ENCODE results near the gene CACNA1A.

The CACNA1A gene

DNA sequence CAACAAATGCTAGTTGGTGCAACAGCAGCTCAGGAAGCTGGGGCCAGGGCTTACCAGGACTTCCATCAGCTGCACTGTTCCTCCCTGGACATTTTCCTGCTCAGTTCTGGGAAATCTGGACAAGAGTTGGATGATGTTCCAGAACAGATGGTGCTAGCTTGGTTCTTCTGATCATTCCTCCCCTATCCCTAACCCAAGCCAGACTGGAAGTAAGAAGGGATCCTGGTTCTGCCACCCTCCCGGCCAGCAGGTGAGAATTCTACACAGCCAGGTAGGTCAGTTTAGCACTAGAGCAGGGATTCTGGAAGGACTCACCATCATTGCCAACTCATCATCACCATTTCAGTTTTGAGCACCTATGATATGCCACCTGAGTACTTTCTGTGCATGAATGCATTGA lies 30.2 kb downstream of the CACNA1A start:
- TF ChIP-seq Cebpa-rat (IDR thresholded peaks at IDR 0.05): no peak
- Histone ChIP-seq H3K27me3 (no peaks in the 10 kb centered on the region), H3K4me1 (no peaks in the 10 kb centered on the region), H3K27ac (no peak overlapping the region), H3K9ac (no peak overlapping the region), H3K4me2 (no peak overlapping the region), H4K20me1 (no peaks in the 10 kb centered on the region), H3K9me3 (replicated peaks in 1 of 11) (peaks cover 24 to 44% (median 31%) of the 10 kb centered on the region in 11 experiments), H3K36me3 (peaks cover 0 to 5% (median 0%) of the 10 kb centered on the region in 11 experiments; a peak in 2 of 22 replicates), H3K4me3 (no peak overlapping the region)

DNA sequence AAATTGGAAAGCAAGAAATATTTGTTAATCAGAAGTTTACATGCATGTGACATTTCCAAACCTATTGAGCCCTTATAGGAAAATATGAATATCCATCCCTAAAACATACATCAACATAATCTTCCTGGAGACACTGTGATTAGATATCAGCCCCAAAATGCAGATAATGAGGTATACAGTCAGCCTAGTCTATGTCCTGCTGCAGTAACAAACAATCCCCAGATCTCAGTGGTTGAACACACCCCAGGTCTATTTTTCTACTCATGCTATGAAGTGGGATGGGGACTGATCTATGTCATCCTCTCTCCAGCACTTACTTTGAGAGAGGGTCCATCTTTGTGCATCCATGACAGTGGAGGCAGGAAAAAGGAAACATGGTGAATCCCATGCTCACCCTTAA lies 31.2 kb downstream of the CACNA1A start:
- no peak overlapping the region for H3K27ac ChIP-seq
- TF ChIP-seq Cebpa-rat (IDR thresholded peaks at IDR 0.05): no peak

GRCh38 chr19:13466697-13467096 lies 39.6 kb downstream of the CACNA1A start:
- Histone ChIP-seq H3K4me1 (no peaks in the 10 kb centered on the region), H3K27ac (no peak overlapping the region), H3K9ac (no peak overlapping the region), H4K20me1 (peaks cover 0 to 14% (median 0%) of the 10 kb centered on the region in 11 experiments; a peak in 4 of 22 replicates), H3K4me2 (no peak overlapping the region), H3K4me3 (no peak overlapping the region), H3K36me3 (no peaks in the 10 kb centered on the region), H3K27me3 (peaks cover 0 to 7% (median under 1%) of the 10 kb centered on the region in 11 experiments; a peak in 8 of 22 replicates), H3K9me3 (replicated peaks in 1 of 11) (no peaks in the 10 kb centered on the region)
- no peak for TF ChIP-seq Cebpa-rat (IDR thresholded peaks at IDR 0.05)

More for the DNA sequence above, 31.2 kb downstream of the CACNA1A start:
- H3K9ac ChIP-seq: no peak overlapping the region
- H3K9me3 ChIP-seq (replicated peaks in 1 of 11): peaks cover 24 to 44% (median 31%) of the 10 kb centered on the region in 11 experiments
- H3K4me1 ChIP-seq: no peaks in the 10 kb centered on the region
- H4K20me1 ChIP-seq: no peaks in the 10 kb centered on the region
- no peaks in the 10 kb centered on the region for H3K27me3 ChIP-seq
- peaks cover 0 to 5% (median 0%) of the 10 kb centered on the region in 11 experiments; a peak in 2 of 22 replicates for H3K36me3 ChIP-seq
- H3K4me2 ChIP-seq: no peak overlapping the region
- H3K4me3 ChIP-seq: no peak overlapping the region

DNA sequence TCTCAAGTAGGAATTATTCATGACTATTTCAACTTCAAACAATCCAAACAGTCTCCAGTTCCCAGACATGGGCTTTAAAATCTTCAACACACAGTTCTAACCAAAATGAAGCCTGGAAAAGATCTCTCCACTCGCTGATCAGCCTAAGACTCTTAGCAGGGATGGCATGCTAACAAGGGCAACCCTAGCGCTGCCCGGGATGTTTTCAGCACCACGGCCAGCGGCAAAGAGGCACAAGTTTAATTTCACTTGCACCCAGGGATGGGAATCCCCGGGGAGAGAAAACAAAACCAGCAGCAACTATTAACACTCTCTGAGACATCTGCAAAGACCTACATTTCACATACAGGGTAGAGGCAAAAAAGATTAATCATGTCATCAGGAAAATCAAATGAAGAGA lies 43.0 kb downstream of the CACNA1A start:
- no peak overlapping the region for H3K27ac ChIP-seq
- H3K9ac ChIP-seq: no peak overlapping the region
- H3K4me1 ChIP-seq: 0 out of 20 replicates have a peak, but pooled peaks cover 0 to 3% (median 0%) of the 10 kb centered on the region in 10 experiments
- no peaks in the 10 kb centered on the region for H3K9me3 ChIP-seq (replicated peaks in 1 of 11)
- no peak overlapping the region for H3K4me2 ChIP-seq
- H3K36me3 ChIP-seq: no peaks in the 10 kb centered on the region
- no peak for TF ChIP-seq Cebpa-rat (IDR thresholded peaks at IDR 0.05)
- H4K20me1 ChIP-seq: peaks cover 0 to 21% (median 0%) of the 10 kb centered on the region in 11 experiments; a peak in 6 of 22 replicates
- H3K27me3 ChIP-seq: peaks cover 0 to 39% (median 28%) of the 10 kb centered on the region in 11 experiments; a peak in 11 of 22 replicates
- H3K4me3 ChIP-seq: no peak overlapping the region

- no peaks in the 10 kb centered on the region for H3K36me3 ChIP-seq
- no peak overlapping the region for H3K4me2 ChIP-seq
Observed at GRCh38 chr19:13461536-13461935, 44.7 kb downstream of the CACNA1A start.

GRCh38 chr19:13460045-13460444 lies 46.2 kb downstream of the CACNA1A start:
- no peak for TF ChIP-seq Cebpa-rat (IDR thresholded peaks at IDR 0.05)
- Histone ChIP-seq H3K9ac (no peak overlapping the region), H3K36me3 (no peaks in the 10 kb centered on the region), H3K4me3 (no peak overlapping the region), H3K4me1 (0 out of 20 replicates have a peak, but pooled peaks cover 0 to 3% (median 0%) of the 10 kb centered on the region in 10 experiments), H3K9me3 (replicated peaks in 1 of 11) (no peaks in the 10 kb centered on the region), H4K20me1 (peaks cover 0 to 21% (median 0%) of the 10 kb centered on the region in 11 experiments; a peak in 6 of 22 replicates), H3K27ac (no peak overlapping the region), H3K27me3 (peaks cover 0 to 41% (median 28%) of the 10 kb centered on the region in 11 experiments; a peak in 11 of 22 replicates), H3K4me2 (0 out of 22 replicates have a peak overlapping the region, but pooled peaks of 1 of the 11 experiments have one; percentile 14)

More at GRCh38 chr19:13461536-13461935, 44.7 kb downstream of the CACNA1A start:
- Histone ChIP-seq H3K4me1 (0 out of 20 replicates have a peak, but pooled peaks cover 0 to 3% (median 0%) of the 10 kb centered on the region in 10 experiments), H3K9me3 (replicated peaks in 1 of 11) (no peaks in the 10 kb centered on the region), H3K27me3 (peaks cover 0 to 41% (median 28%) of the 10 kb centered on the region in 11 experiments; a peak in 11 of 22 replicates), H4K20me1 (peaks cover 0 to 21% (median 0%) of the 10 kb centered on the region in 11 experiments; a peak in 6 of 22 replicates), H3K4me3 (no peak overlapping the region), H3K9ac (no peak overlapping the region), H3K27ac (no peak overlapping the region)
- TF ChIP-seq Cebpa-rat (IDR thresholded peaks at IDR 0.05): no peak

DNA sequence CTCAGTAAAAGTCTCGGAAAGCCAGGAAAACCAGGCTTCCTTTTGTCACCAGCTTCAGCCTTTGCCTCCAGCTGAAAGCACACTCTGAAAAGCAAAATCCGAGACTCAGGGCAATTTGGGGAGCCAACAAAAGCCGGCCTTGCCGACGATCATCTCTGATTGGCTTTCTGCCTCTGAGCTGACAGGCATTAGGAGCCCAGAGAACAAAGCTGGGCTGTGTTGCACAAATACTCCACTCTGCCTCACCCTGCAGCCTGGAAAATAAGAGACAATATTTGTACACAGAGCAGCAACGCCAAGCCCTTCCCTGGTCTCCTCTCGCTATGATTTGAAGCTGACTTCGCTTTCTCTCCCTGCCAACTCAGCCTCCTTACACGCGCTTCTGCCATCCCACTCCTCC lies 46.9 kb downstream of the CACNA1A start:
- Histone ChIP-seq H3K27ac (no peak overlapping the region), H3K4me2 (no peak overlapping the region), H3K36me3 (no peaks in the 10 kb centered on the region), H3K4me3 (no peak overlapping the region), H4K20me1 (peaks cover 0 to 21% (median 0%) of the 10 kb centered on the region in 11 experiments; a peak in 6 of 22 replicates), H3K27me3 (peaks cover 0 to 41% (median 28%) of the 10 kb centered on the region in 11 experiments; a peak in 11 of 22 replicates), H3K9ac (no peak overlapping the region), H3K9me3 (replicated peaks in 1 of 11) (no peaks in the 10 kb centered on the region), H3K4me1 (0 out of 20 replicates have a peak, but pooled peaks cover 0 to 3% (median 0%) of the 10 kb centered on the region in 10 experiments)
- no peak for TF ChIP-seq Cebpa-rat (IDR thresholded peaks at IDR 0.05)

- Histone ChIP-seq H3K27ac (no peak overlapping the region), H3K36me3 (peaks cover 0 to 9% (median 0%) of the 10 kb centered on the region in 11 experiments; a peak in 3 of 22 replicates), H3K4me2 (no peak overlapping the region), H3K4me3 (no peak overlapping the region), H3K4me1 (no peaks in the 10 kb centered on the region), H3K27me3 (no peaks in the 10 kb centered on the region), H4K20me1 (no peaks in the 10 kb centered on the region), H3K9me3 (replicated peaks in 1 of 11) (peaks cover 16 to 40% (median 29%) of the 10 kb centered on the region in 11 experiments), H3K9ac (no peak overlapping the region)
- TF ChIP-seq Cebpa-rat (IDR thresholded peaks at IDR 0.05): no peak
Observed at GRCh38 chr19:13451434-13451995, 54.8 kb downstream of the CACNA1A start.

DNA sequence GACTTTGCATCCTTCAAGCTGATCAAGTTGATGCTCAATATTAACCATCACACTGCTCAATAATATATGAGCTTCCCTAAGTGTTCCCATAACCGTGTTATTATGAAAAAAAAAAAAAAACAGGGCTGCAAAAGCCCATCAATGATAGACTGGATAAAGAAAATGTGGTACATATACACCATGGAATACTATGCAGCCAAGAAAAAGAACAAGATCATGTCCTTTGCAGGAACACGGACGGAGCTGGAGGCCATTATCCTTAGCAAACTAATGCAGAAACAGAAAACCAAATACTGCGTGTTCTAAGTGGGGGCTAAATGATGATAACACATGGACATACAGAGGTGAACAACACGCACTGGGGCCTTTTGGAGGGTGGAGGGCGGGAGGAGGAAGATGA lies 58.3 kb downstream of the CACNA1A start:
- Histone ChIP-seq H3K27me3 (no peaks in the 10 kb centered on the region), H3K4me1 (no peaks in the 10 kb centered on the region), H3K36me3 (peaks cover 0 to 9% (median 0%) of the 10 kb centered on the region in 11 experiments; a peak in 3 of 22 replicates), H3K9ac (no peak overlapping the region), H3K4me3 (no peak overlapping the region), H4K20me1 (no peaks in the 10 kb centered on the region), H3K27ac (no peak overlapping the region), H3K4me2 (no peak overlapping the region), H3K9me3 (replicated peaks in 1 of 11) (peaks cover 16 to 40% (median 29%) of the 10 kb centered on the region in 11 experiments)
- no peak for TF ChIP-seq Cebpa-rat (IDR thresholded peaks at IDR 0.05)

Data from BLaER1 treated with 17β-estradiol and CSF1 and Interleukin-3, amounts not matched to agents 10 nM and 100 nM (cell line).